Stimulated activated CD8-positive, alpha-beta memory T cell treated with anti-CD3 and anti-CD28 coated beads, Interleukin-7, amount 100 ng/mL, for 48 hours (primary cell): ENCODE measurements around the gene INTS1.

ENCODE experiments used
- DNase-seq, 2 donors: peaks; one replicate each; pipeline ENCODE4 v3.0.0-alpha.2; 2020; ENCODE audit warnings: low read depth in 1 of 2; ENCODE audit errors: extremely low read depth in 1 of 2

Gene INTS1

DNA sequence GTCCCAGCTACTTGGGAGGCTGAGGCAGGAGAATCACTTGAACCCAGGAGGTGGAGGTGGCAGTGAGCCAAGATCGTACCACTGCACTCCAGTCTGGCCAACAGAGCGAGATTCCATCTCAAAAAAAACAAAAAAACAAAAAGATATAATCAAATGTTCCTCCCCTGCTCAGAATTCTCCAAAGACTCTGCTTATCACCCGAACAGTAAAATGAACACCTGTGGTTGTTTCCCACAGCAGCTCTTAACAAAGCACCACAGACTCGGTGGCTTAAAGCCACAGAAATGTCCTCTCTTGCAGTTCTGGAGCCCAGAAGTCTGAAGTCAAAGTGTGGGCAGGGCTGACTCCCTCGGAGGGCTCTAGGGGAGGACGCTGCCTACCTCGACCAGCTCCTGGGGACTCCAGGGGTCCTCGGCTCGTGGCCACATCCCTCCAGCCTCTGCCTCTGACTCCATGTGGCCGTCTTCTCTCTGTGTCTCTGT is 4.1 kb upstream of the INTS1 start:
- DNase-seq, result no peak

DNA sequence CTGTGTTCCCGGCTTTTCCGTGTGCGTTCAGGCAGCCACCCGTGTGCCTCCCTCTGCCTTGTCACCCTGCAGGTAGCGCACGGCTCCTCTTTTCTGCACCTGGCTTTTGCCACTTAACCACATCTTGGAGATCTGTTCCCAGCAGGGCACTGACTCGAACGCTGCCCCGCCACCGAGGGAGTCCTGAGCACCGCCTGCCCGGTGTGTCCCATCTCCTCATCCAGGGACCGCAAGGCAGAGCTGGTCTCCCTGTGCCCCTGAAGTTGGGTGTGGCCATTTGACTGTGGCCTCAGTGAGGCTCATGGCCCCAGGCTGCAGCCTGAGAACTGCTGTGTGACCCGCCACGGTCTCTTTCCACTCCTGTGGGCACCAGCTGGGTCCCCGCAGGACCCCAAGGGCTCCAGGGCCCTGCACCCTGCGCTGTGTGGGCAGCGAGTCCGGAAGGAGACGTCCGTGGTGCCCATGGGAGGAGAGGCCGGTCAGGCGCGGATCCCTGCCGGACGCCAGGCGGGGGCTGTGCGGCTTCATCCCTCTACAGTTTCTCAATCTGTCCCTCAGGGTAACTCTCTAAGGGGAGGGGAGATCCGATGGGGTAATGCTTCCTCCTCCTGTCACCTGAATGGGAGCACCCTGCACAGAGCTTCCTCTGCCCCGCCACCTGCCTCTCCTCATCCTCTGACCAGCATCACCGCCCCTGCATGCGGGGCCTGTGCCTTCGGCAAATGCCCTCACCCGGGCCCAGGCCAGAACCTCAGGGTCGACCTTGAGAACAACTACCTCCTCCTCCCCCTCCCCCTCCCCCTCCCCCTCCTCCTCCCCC is 1.8 kb upstream of the INTS1 start:
- no peak for DNase-seq

DNA sequence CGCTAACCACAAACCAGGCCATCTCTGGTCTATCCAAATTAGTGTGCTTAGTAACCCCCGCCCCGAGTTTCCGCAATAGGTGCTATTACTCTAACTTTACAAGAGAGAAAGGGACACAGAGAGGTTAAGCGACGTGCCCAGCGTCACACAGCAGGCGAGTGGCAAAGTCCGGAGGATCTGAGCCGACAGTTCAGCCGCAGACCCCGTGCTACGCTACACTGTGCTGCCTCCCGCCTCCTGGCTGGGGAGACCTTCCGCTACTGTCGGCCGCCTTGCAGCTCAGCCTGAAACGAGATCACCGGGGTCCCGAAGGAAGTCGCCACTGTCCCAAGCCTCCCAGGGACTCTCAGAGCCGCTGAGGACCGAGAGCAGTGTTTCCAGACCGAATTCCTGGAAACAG is 799 bp downstream of the INTS1 start:
- no peak for DNase-seq

DNA sequence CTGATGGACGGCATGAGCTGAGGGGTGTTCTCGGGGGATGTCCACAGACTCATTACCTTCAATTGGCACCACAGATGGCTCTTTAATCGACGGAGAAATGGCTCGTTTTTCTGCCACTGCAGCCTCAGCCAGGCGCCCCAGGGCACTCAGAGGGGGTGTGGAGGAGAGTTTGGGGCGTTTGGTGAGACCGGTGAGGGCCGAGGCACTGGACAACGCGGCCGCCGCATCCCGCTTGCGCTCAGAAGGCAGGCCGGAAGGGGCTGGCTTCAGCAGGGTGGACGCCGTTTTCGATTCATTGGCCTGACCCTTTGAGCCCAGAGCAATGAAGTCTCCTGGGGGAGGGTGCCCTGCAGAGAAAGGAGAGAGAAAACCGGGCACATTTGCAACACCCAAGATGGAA is 1.3 kb downstream of the INTS1 start:
- DNase-seq, result no peak

DNA sequence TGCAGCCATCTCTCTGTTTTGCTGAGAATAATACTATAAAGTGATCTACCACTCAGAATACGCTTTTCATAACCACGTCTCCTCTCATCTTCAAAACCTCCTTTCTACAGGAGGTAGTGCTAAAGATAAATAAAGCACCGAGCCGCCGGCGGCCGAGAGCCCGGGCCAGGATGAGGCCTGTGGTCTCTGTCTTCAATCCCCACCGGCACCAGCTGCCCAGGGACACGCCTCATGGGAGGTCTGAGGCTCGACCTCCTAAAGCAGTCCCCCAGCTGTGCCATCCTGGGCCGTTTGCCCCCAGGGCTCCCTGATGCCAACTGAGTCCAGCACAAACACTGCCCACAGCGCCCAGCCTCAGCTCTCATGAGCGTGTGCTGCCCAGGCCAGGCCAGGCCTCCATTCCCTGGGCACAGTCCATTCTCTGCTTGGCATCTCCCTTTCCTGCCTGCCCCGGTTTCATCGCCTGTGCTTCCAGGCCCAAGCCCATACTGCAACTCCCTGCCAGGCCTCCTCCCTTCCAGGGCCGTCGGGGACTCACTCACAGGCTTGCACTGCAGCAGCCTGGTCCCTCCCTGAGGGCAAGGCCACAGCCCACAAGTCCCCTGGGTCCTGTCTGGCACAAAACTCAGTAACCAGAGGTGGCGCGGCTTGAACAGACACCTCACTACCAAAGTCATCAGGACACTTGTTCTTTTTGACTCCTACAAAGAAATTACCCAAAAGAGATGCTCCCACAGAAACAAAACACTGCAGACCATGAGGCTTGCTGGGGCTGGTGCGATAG is 2.5 kb downstream of the INTS1 start:
- no peak for DNase-seq

DNA sequence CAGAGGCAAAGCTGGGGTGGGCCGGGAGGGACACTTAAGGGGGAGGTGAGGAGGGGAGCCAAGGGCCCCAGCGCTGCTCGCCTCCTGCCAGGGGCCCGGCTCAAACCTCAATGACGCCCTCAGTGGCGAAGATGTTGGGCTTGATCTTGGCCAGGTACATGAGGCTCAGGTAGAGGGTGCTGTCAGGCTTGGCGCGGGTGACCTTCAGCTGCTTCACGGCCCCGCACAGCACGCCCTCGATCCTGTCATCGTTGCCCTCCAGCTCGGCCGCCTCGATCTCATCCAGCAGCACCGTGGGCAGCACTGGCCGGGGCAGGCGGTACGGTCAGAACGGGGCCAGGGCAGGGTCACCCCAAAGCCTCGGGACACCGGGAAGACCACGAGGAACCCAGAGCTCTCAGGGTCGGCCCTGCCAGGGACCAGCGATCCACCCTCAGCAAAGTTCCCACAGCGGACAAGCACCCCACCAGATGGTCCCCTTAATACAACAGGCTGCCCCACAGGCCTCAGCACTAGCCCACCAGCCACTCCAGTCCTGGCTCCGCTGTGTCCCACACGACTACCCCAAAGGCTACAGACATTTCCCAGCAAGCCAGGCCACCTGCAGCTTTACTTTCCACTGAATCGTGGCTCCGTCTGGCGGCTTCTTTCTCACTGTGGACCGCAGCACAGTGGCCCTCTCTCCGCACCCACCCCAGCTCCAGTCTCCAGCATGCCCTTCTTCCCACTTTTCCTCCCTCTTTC is 4.0 kb downstream of the INTS1 start:
- no peak for DNase-seq

DNA sequence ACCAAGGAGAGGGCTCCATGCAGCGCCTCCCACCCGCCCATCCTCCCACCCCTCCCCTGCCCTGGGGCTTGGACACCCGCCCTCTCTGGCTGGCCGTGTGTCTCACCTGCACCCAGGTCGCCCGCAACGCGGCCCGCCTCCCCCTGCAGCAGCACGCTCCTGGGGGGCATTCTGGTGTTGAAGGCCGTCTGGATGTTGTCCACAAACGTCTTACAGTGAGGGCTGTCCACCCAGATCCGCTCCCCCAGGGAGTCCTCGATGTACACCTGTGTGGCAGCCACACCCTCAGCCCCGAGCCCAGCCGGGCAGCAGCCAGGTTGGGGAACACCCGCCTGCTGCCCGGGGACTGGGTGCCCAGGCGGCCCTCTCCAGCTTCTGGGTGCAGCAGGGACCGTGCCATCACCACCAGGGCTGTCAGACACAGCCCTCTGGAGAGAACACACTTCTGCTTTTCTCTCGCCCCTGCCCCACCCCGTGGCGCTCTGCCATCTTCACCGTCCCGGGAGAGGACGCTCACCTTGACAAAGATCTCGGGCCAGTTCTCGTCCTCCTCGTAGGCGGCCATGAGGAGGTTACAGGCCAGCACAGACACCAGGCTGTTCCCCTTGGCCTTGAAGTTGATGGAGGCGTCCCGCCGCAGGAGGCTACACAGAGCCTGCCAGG is 4.7 kb downstream of the INTS1 start:
- no peak for DNase-seq

DNA sequence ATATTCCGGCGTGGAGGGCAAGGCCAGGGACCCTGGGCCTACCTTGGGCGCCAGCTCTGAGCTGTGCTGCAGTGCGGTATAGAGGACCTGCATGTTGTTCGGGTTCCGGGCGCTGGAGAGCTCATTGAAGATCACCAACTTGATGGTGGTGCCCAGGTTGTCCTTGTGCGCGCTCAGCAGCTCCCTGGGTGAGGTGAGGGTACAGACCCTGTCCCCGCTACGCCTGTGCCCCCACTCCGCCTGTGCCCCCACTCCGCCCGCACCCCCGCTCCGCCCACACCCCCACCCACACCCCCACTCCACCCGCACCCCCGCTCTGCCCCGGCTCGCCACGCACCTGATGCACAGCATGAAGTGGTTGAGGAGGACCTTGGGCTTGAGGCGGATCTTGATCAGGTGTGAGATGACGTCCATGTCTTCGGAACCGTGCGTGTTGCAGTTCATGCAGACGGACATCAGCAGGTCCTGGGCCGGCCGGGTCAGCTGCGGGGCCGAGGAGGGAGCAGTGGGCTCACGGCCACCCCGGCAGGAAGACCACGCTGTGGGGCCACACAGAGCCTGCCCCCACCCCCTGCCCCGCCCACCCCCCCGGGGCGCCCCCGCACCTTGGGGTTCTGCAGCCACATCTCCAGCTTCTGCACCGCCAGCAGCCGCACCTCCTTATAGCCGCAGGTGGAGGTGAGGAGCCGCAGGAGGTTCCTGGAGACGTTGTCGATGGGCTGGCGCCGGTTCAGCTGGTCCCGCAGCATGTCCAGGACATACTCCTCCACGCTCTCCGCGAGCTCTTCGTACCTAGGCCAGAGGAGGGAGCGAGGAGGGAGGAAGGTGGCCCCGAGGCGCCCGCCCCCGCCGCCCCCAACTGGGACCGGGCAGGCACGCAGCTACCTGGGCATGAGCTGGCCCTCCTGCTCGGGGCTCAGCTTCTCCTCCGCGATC is 5.6 kb downstream of the INTS1 start:
- no peak for DNase-seq

DNA sequence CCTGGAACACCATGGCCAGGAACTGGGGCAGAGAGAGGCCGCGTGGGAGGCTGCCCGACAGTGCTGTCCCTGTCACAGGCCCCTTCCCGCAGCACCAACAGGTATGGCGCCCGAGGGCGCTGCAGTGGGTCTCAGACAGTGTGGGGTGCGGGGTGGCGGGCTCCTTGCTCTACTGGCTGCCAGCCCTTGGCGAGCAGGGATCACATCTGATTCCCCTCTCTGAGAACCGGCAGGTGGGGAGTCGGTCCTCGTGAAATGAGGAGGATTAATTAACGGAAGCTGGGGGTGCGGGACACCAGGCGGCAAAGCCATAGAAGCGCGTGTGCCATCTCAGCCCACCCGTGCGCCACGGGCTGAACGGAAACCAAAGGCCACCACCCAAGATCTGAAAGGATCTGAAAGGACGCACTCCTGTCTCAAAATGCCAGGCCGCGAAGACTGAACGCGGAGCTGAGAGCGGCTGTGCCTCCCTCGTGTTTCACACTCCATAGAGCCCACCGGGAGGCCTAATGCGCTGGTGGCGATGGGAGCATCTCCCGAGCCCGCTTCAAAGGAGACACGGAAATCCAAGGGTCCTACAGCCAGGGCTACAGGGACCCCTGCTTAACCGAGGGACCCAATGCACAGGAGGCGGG is 6.8 kb downstream of the INTS1 start:
- no peak for DNase-seq

DNA sequence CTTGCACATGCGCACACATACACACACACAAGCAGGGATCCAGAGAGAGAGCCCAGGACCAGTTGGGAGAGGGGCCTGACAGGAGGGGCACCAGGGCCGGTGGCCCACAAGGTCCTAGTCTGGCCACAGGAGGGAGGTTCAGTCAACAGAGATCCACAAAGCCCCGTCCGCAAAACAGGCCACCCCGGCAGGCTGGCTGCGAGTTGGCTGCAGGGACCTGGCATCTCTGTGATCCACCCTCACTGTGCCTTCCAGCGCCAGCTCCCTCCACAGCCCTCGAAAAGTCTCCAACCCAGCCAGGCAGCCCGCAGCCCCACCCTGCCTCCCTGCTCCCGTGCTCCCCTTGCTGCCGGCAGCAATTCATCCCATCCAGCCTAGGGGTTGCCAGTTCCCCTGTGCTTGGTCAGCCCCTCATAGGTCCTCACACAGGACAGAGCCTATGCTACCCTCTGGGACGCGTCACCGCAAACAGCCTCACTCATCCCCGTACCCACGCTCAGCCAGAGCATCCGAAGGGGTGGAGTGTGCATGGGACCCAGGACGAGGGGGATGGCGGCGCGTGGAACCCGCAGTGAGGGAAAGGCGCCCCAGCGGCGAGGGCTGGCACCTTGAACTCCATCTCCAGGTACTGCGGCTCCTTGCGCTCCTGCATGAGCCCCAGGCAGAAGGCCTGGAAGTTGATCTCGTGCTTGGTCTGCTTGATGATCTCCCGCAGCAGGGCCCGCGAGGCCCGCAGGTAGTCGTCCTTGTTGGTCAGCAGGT is 7.5 kb downstream of the INTS1 start:
- DNase-seq, result no peak

DNA sequence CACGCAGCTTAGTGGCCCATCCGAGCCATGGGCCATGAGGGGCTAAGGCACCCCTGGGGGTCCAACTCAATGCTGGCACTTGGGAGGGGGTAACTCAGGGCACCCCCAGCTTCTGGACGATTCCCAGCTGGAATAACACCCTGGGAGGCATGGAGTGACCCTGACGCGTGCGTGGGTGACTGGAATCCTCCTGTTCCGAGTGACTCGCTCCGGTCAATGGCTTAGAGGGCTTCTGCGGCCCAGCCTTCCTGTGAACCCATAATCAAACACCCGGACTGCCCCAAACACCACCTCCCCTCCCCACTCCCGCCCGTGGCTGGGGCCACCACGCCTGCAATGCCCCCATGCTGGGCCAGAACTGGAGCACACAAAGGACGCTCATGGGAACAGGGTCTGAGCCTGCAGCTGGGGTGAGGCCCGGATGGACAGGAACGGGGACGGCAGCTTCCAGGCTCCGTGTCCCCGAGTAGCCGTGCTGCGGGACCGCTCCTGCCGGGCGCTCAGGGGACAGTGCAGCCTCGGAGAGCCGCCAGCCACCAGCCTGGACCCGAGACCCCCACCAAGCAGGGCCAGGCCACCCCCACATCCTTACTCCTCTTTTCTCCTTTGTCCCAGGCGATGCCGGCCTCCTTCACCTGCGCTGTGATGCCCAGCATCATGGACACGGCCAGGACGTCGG is 8.5 kb downstream of the INTS1 start:
- DNase-seq, result no peak

DNA sequence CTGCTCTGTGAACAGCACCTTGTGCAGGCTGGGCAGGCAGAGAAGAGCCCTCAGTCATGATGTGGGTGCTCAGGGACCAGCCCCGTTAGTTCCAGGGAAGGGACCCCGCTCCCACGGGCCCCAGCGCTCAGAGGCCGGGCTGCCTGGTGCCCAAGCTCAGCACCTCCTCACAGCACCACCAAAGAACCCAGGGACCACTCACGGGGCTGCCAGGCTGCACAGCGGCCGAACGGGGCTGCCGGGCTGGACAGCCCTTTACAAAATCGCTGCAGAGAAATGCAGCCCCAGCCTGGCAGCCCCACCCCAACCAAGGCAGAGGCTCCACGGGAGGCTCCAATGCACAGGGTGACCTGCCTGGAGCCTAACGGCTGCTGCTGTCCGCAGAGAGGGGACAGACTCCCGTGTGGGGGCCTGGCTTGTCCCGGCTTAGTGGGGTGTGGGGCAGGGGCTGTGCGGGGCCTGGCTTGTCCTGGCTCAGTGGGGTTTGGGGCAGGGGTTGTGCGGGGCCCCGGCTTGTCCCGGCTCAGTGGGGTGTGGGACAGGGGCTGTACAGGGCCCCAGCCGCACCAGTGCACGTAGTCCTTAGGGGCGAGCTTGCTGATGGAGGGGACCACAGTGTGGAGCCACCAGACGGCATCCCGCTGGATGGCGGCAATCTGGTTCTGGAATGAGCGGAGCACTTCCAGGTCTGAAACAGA is 9.2 kb downstream of the INTS1 start:
- DNase-seq, result no peak

DNA sequence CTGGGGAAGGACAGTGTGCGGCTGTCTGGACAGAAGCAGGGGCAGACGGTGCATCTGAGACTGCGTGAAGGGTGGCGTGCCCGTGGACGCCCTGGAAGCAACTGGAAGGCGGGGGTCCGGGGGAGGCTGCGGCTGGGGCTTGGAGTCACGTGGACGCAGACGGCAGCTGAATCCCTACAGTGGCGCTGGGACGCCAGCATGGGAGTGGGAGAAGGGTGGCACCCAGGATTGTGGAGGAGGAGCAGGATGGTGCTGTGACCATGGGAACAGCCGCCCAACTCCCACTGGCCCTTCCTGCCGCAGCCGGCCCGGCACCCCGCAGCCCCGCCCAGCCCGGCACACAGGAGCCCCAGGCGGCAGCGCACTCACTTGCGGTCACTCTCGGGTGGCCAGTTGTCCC is 9.7 kb downstream of the INTS1 start:
- no peak for DNase-seq

DNA sequence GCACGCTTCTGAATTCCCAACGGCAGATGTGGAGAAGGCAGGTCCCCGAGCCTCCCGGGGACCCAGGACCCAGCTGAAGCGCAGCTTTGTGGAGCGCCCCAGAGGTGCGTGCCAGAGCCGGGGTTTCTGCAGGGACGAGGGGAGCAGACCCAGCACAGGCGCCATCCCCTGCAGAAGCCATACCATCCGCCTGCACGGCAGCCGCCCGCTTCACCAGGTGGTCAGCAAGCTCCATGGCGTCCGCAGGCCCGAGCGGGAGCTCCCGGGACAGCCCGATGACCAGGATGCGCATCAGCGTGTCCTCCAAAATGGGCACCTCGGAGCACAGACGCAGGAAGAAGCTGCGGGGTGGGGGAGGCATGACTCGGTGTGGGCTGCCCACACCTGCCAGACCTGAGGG is 10.6 kb downstream of the INTS1 start:
- no peak for DNase-seq

DNA sequence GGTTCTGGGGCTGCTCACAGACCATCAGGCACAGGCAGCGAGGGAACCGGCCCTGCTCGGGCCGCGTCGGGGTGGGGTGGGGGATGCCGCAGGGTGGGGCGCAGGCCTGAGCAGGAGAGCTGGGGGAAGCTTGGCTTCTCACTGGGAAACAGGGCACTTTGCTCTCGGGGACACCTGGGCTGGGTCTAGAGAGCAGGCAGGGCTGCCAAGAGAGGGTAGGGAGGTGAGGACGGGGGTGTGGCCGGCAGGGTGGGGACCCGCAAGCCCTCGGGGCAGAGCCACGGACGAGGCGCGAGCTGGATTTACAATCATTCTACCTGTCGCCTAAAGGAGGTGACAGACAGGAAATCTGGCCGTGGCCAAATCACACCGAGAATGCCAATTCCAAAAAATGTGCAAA is 11.1 kb downstream of the INTS1 start:
- DNase-seq, result no peak

DNA sequence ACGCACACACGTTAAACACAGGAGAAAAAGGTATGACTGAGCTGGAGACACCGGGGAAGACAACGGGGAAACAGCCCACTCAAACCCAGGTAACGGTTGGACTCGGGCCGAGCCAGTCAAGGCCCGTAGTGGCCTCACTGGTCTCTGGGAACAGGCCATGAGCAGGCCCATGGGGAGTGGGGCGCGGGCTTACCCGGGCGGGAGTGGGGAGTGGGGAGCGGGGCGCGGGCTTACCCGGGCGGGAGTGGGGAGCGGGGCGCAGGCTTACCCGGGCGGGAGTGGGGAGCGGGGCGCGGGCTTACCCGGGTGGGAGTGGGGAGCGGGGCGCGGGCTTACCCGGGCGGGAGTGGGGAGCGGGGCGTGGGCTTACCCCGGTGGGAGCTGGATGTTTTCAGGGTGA is 11.5 kb downstream of the INTS1 start:
- no peak for DNase-seq

DNA sequence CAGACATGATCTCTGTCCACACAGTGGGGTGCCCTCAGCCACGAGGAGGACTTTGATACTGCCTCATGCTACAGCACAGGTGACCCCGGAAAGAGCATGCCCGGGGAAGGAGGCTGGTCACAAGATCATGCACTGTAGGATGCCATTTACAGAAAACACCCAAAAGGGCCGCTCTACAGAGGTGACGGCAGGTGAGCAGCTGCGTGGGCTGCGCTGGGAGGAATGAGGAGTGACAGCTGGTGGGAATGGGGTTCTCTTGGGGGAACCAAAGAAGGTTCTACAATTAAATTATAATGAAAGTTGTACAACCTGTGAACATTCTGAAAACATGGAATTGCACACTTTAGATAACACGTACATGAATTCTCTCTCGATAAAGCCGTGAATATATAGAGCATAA is 12.0 kb downstream of the INTS1 start:
- no peak for DNase-seq

DNA sequence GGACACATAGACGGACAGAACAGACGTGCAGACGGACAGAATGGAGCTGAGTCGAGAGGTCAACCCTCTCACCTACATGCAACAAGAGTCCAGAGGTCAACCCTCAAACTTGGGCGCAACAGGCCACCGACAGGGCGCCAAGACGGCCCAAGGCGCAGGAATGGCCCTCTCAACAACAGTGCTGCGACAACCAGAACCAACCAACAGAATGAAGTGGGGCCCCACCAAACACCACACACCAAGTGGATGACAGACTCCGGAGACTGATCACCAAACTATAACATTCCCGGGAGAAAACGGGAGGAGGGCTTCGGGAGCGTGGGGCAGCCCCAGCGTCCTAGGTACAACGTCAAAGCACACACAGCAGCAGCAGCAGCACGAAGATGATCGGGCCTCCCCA is 13.4 kb downstream of the INTS1 start:
- no peak for DNase-seq
